ENCODE data around the gene PPM1E.
"Not testable (repeated sequence)": the region's sequence is repeated elsewhere in the genome, so short reads cannot be mapped to it uniquely, and the experiment has no call there.

Gene PPM1E

GRCh38 chr17:58947824-58948223 is 192.2 kb downstream of the PPM1E start:
- DNase-seq (ENCODE audit: low read depth) = no peak

GRCh38 chr17:58954358-58954757 is 198.7 kb downstream of the PPM1E start:
- DNase-seq (ENCODE audit: low read depth) = not testable (repeated sequence)

GRCh38 chr17:58956997-58957724 is 201.5 kb downstream of the PPM1E start:
- DNase-seq (ENCODE audit: low read depth) = peak; percentile 51

GRCh38 chr17:58957725-58958073 is 202.0 kb downstream of the PPM1E start:
- DNase-seq (ENCODE audit: low read depth) = not testable (repeated sequence)

GRCh38 chr17:58960068-58960467 is 204.4 kb downstream of the PPM1E start:
- DNase-seq (ENCODE audit: low read depth) = peak; percentile 53

GRCh38 chr17:58965221-58965620 is 209.6 kb downstream of the PPM1E start:
- DNase-seq (ENCODE audit: low read depth) = no peak

- no peak for DNase-seq (ENCODE audit: low read depth)
Measured at GRCh38 chr17:58966208-58966607, 210.6 kb downstream of the PPM1E start.

- DNase-seq (ENCODE audit: low read depth) = no peak
Measured at GRCh38 chr17:58968426-58969061, 212.9 kb downstream of the PPM1E start.

- no peak for DNase-seq (ENCODE audit: low read depth)
Measured at GRCh38 chr17:58969156-58969555, 213.5 kb downstream of the PPM1E start.

GRCh38 chr17:58969612-58970011 is 214.0 kb downstream of the PPM1E start:
- no peak for DNase-seq (ENCODE audit: low read depth)

GRCh38 chr17:58970609-58971450 is 215.2 kb downstream of the PPM1E start:
- no peak for DNase-seq (ENCODE audit: low read depth)

GRCh38 chr17:58974354-58974753 is 218.7 kb downstream of the PPM1E start:
- no peak for DNase-seq (ENCODE audit: low read depth)

GRCh38 chr17:58976541-58976940 is 220.9 kb downstream of the PPM1E start:
- no peak for DNase-seq (ENCODE audit: low read depth)

- no peak for DNase-seq (ENCODE audit: low read depth)
Measured at GRCh38 chr17:58980706-58981481, 225.2 kb downstream of the PPM1E start.

- DNase-seq (ENCODE audit: low read depth) = no peak
Measured at GRCh38 chr17:58982626-58983025, 227.0 kb downstream of the PPM1E start.

GRCh38 chr17:58985367-58985766 is 229.7 kb downstream of the PPM1E start:
- no peak for DNase-seq (ENCODE audit: low read depth)

GRCh38 chr17:58985971-58986370 is 230.3 kb downstream of the PPM1E start:
- no peak for DNase-seq (ENCODE audit: low read depth)

- DNase-seq (ENCODE audit: low read depth) = no peak
Measured at GRCh38 chr17:58989629-58990028, 234.0 kb downstream of the PPM1E start.

GRCh38 chr17:58991718-58992331 is 236.2 kb downstream of the PPM1E start:
- DNase-seq (ENCODE audit: low read depth) = peak; percentile 63

- DNase-seq (ENCODE audit: low read depth) = no peak
Measured at GRCh38 chr17:58993311-58993710, 237.7 kb downstream of the PPM1E start.

- no peak for DNase-seq (ENCODE audit: low read depth)
Measured at GRCh38 chr17:58995247-58995940, 239.7 kb downstream of the PPM1E start.

Data from non-pigmented ciliary epithelial cell (primary cell).